ENCODE results near the gene TNP2. TPM values are rescaled to one million over a fixed set of nuclear protein-coding genes. Genes with fewer than 3 reads are reported as not detected.

Gene TNP2
- total RNA-seq, 1 donor from 2014 or later: not detected

- no peak for TF ChIP-seq CTCF (IDR thresholded peaks at IDR 0.05)
- no peak overlapping the region for H3K27ac Mint-ChIP-seq (ENCODE audit: unreplicated experiment)
- H3K27me3 Mint-ChIP-seq (ENCODE audit: unreplicated experiment): peaks cover 6% of the 10 kb centered on the region
- no peak overlapping the region for H3K4me3 Mint-ChIP-seq (ENCODE audit: unreplicated experiment)
- DNase-seq (ENCODE audit: extremely low spot score, unreplicated experiment): no peak
- H3K9me3 Mint-ChIP-seq (ENCODE audit: unreplicated experiment): no peaks in the 10 kb centered on the region
- peaks cover 5% of the 10 kb centered on the region for H3K4me1 Mint-ChIP-seq (ENCODE audit: unreplicated experiment)
- H3K36me3 Mint-ChIP-seq (ENCODE audit: unreplicated experiment): peaks cover 4% of the 10 kb centered on the region
These were observed 23.1 kb downstream of the TNP2 start for GRCh38 chr16:11245988-11246387.

GRCh38 chr16:11245222-11245737 lies 23.8 kb downstream of the TNP2 start:
- TF ChIP-seq CTCF (IDR thresholded peaks at IDR 0.05): no peak

GRCh38 chr16:11242658-11243057 lies 26.5 kb downstream of the TNP2 start:
- Mint-ChIP-seq H3K4me1 (ENCODE audit: unreplicated experiment) (peaks cover 8% of the 10 kb centered on the region), H3K27ac (ENCODE audit: unreplicated experiment) (no peak overlapping the region), H3K36me3 (ENCODE audit: unreplicated experiment) (peaks cover 4% of the 10 kb centered on the region), H3K9me3 (ENCODE audit: unreplicated experiment) (no peaks in the 10 kb centered on the region), H3K27me3 (ENCODE audit: unreplicated experiment) (peaks cover 6% of the 10 kb centered on the region), H3K4me3 (ENCODE audit: unreplicated experiment) (no peak overlapping the region)
- TF ChIP-seq CTCF (IDR thresholded peaks at IDR 0.05): no peak
- no peak for DNase-seq (ENCODE audit: extremely low spot score, unreplicated experiment)

More at GRCh38 chr16:11245222-11245737, 23.8 kb downstream of the TNP2 start:
- no peak for DNase-seq (ENCODE audit: extremely low spot score, unreplicated experiment)
- H3K27ac Mint-ChIP-seq (ENCODE audit: unreplicated experiment): no peak overlapping the region
- peaks cover 4% of the 10 kb centered on the region for H3K36me3 Mint-ChIP-seq (ENCODE audit: unreplicated experiment)
- peaks cover 8% of the 10 kb centered on the region for H3K4me1 Mint-ChIP-seq (ENCODE audit: unreplicated experiment)
- peaks cover 6% of the 10 kb centered on the region for H3K27me3 Mint-ChIP-seq (ENCODE audit: unreplicated experiment)
- no peaks in the 10 kb centered on the region for H3K9me3 Mint-ChIP-seq (ENCODE audit: unreplicated experiment)
- no peak overlapping the region for H3K4me3 Mint-ChIP-seq (ENCODE audit: unreplicated experiment)

GRCh38 chr16:11241480-11242204 lies 27.5 kb downstream of the TNP2 start:
- TF ChIP-seq CTCF (IDR thresholded peaks at IDR 0.05): no peak
- Mint-ChIP-seq H3K4me3 (ENCODE audit: unreplicated experiment) (no peak overlapping the region), H3K27ac (ENCODE audit: unreplicated experiment) (no peak overlapping the region), H3K27me3 (ENCODE audit: unreplicated experiment) (peaks cover 6% of the 10 kb centered on the region), H3K4me1 (ENCODE audit: unreplicated experiment) (peaks cover 8% of the 10 kb centered on the region), H3K36me3 (ENCODE audit: unreplicated experiment) (peaks cover 4% of the 10 kb centered on the region), H3K9me3 (ENCODE audit: unreplicated experiment) (no peaks in the 10 kb centered on the region)
- DNase-seq (ENCODE audit: extremely low spot score, unreplicated experiment): no peak

GRCh38 chr16:11240636-11241473 lies 28.3 kb downstream of the TNP2 start:
- H3K27ac Mint-ChIP-seq (ENCODE audit: unreplicated experiment): no peak overlapping the region

More at GRCh38 chr16:11240636-11241473, 28.3 kb downstream of the TNP2 start:
- Mint-ChIP-seq H3K36me3 (ENCODE audit: unreplicated experiment) (peaks cover 4% of the 10 kb centered on the region), H3K27me3 (ENCODE audit: unreplicated experiment) (peaks cover 6% of the 10 kb centered on the region), H3K9me3 (ENCODE audit: unreplicated experiment) (no peaks in the 10 kb centered on the region), H3K4me3 (ENCODE audit: unreplicated experiment) (no peak overlapping the region), H3K4me1 (ENCODE audit: unreplicated experiment) (peaks cover 8% of the 10 kb centered on the region)
- no peak for TF ChIP-seq CTCF (IDR thresholded peaks at IDR 0.05)
- no peak for DNase-seq (ENCODE audit: extremely low spot score, unreplicated experiment)
